ENCODE measurements around the gene ANP32B.

The ANP32B gene

GRCh38 chr9:98046180-98046543 is 63.0 kb downstream of the ANP32B start:
- H2AK5ac ChIP-seq (ENCODE audit: low read length, severe bottlenecking), result no peak overlapping the region
- no peaks in the 10 kb centered on the region for H3K79me1 ChIP-seq (replicated peaks; ENCODE audit: low read length, poor library complexity, severe bottlenecking)
- H3K27ac ChIP-seq (ENCODE audit: low read length, poor library complexity, severe bottlenecking), result no peak overlapping the region
- H2BK12ac ChIP-seq (ENCODE audit: low read length in 2 of 2), result no peak overlapping the region
- H3K9ac ChIP-seq (ENCODE audit: low read length), result peak overlapping the region; percentile 71
- no peak overlapping the region for H2BK5ac ChIP-seq (ENCODE audit: low read depth, low read length, poor library complexity, severe bottlenecking)
- H3K36me3 ChIP-seq (ENCODE audit: control insufficient read depth in 1 of 2, insufficient read depth in 2 of 2, low read depth in 1 of 2, low read length in 2 of 2), result no peaks in the 10 kb centered on the region
- no peak overlapping the region for H2AFZ ChIP-seq (ENCODE audit: low read depth, low read length)
- H3K4me1 ChIP-seq (ENCODE audit: control insufficient read depth, insufficient read depth, low read depth, low read length), result no peaks in the 10 kb centered on the region
- H2BK15ac ChIP-seq (ENCODE audit: low read depth, poor library complexity, severe bottlenecking), result no peak overlapping the region
- no peak overlapping the region for H3K23ac ChIP-seq (ENCODE audit: low read length in 2 of 2)
- H3K4me3 ChIP-seq (ENCODE audit: insufficient read depth in 1 of 2, low read depth in 1 of 2, low read length in 2 of 2), result peak overlapping the region in 1 of 2 experiments; percentile 64
- H4K91ac ChIP-seq (ENCODE audit: low read length), result no peak overlapping the region
- H3K4me2 ChIP-seq (ENCODE audit: low read length, poor library complexity, severe bottlenecking), result no peak overlapping the region
- no peak overlapping the region for H4K8ac ChIP-seq (ENCODE audit: low read length)
- H3K14ac ChIP-seq (ENCODE audit: low read length in 2 of 2), result no peak overlapping the region
- DNase-seq, result no peak
- WGBS, result 98% methylated on average over 8 of the region's 9 CpGs
- H3K27me3 ChIP-seq (ENCODE audit: control insufficient read depth in 1 of 2, insufficient read depth in 1 of 2, low read length in 2 of 2), result peaks cover 0 to 3% of the 10 kb centered on the region in 2 experiments
- H3K9me3 ChIP-seq (ENCODE audit: control insufficient read depth, low read length), result no peaks in the 10 kb centered on the region
- H2BK120ac ChIP-seq (ENCODE audit: low read depth, low read length), result no peak overlapping the region
- H3K18ac ChIP-seq (ENCODE audit: low read depth in 1 of 2, low read length in 2 of 2), result no peak overlapping the region
- H3K4ac ChIP-seq (ENCODE audit: low read depth in 1 of 2, low read length in 2 of 2), result no peak overlapping the region

DNA sequence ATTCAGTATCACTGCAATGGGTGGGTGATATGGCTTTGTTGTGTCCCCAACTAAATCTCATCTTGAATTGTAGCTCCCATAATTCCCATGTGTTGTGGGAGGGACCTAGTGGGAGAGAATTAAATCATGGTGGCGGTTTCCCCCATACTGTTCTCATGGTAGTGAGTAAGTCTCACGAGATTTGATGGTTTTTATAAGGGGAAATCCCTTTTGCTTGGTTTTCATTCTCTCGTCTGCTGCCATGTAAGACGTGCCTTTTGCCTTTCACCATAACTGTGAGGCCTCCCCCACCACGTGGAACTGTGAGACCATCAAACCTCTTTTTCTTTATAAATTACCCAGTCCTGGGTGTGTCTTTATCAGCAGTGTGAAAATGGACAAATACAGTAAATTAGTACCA is 63.9 kb downstream of the ANP32B start:
- no peak overlapping the region for H3K27ac ChIP-seq (ENCODE audit: low read length, poor library complexity, severe bottlenecking)
- no peaks in the 10 kb centered on the region for H3K4me1 ChIP-seq (ENCODE audit: control insufficient read depth, insufficient read depth, low read depth, low read length)
- no peak overlapping the region for H3K18ac ChIP-seq (ENCODE audit: low read depth in 1 of 2, low read length in 2 of 2)
- H4K91ac ChIP-seq (ENCODE audit: low read length), result no peak overlapping the region
- no peak overlapping the region for H3K14ac ChIP-seq (ENCODE audit: low read length in 2 of 2)
- no peak overlapping the region for H2BK5ac ChIP-seq (ENCODE audit: low read depth, low read length, poor library complexity, severe bottlenecking)
- H2AK5ac ChIP-seq (ENCODE audit: low read length, severe bottlenecking), result no peak overlapping the region
- no peak overlapping the region for H4K8ac ChIP-seq (ENCODE audit: low read length)
- H2BK12ac ChIP-seq (ENCODE audit: low read length in 2 of 2), result no peak overlapping the region
- no peak overlapping the region for H3K4ac ChIP-seq (ENCODE audit: low read depth in 1 of 2, low read length in 2 of 2)
- H3K4me3 ChIP-seq (ENCODE audit: insufficient read depth in 1 of 2, low read depth in 1 of 2, low read length in 2 of 2), result no peak overlapping the region
- H3K36me3 ChIP-seq (ENCODE audit: control insufficient read depth in 1 of 2, insufficient read depth in 2 of 2, low read depth in 1 of 2, low read length in 2 of 2), result no peaks in the 10 kb centered on the region
- no peak overlapping the region for H3K9ac ChIP-seq (ENCODE audit: low read length)
- no peak overlapping the region for H2AFZ ChIP-seq (ENCODE audit: low read depth, low read length)
- H3K4me2 ChIP-seq (ENCODE audit: low read length, poor library complexity, severe bottlenecking), result no peak overlapping the region
- no peaks in the 10 kb centered on the region for H3K79me1 ChIP-seq (replicated peaks; ENCODE audit: low read length, poor library complexity, severe bottlenecking)
- DNase-seq, result no peak
- 90% methylated on average over 4 of the region's 5 CpGs for WGBS
- H2BK120ac ChIP-seq (ENCODE audit: low read depth, low read length), result no peak overlapping the region
- H3K23ac ChIP-seq (ENCODE audit: low read length in 2 of 2), result no peak overlapping the region
- no peak overlapping the region for H2BK15ac ChIP-seq (ENCODE audit: low read depth, poor library complexity, severe bottlenecking)
- no peaks in the 10 kb centered on the region for H3K9me3 ChIP-seq (ENCODE audit: control insufficient read depth, low read length)
- peaks cover 0 to 7% of the 10 kb centered on the region in 2 experiments for H3K27me3 ChIP-seq (ENCODE audit: control insufficient read depth in 1 of 2, insufficient read depth in 1 of 2, low read length in 2 of 2)

DNA sequence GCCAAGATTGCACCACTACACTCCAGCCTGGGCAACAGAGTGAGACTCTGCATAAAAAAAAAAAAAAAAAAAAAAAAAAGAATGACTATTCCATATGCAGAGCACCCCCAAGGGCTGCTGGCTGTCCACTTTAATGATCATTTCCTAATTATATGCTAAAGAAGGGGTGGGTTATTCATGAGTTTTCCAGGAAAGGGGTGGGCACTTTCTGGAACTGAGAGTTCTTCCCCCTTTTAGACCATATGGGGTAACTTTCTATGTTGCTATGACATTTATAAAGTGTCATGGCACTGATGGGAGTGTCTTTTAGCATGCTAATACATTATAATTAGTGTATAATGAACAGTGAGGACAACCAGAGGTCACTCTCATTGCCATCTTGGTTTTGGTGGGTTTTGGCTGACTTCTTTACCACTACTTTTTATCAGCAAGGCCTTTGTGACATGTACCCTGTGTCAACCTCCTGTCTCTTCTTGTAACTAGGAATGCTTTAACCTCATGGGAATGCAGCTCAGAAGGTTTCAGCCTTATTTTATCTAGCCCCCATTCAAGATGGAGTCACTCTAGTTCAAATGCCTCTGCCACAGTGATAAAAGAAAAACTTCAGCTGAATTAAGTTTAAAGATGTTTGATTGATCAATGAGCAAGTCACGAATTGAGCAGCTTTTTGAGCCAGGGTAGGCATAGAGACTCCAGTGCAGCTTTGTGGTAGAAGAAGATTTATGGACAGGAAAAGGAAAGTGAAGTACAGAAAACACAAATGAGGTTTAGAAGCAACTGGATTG is 66.3 kb downstream of the ANP32B start:
- no peak overlapping the region for H2AFZ ChIP-seq (ENCODE audit: low read depth, low read length)
- 68% methylated on average over 1 of the region's 1 CpG for WGBS
- H3K4ac ChIP-seq (ENCODE audit: low read depth in 1 of 2, low read length in 2 of 2), result no peak overlapping the region
- H4K91ac ChIP-seq (ENCODE audit: low read length), result no peak overlapping the region
- no peaks in the 10 kb centered on the region for H3K9me3 ChIP-seq (ENCODE audit: control insufficient read depth, low read length)
- no peak overlapping the region for H3K4me3 ChIP-seq (ENCODE audit: insufficient read depth in 1 of 2, low read depth in 1 of 2, low read length in 2 of 2)
- no peak overlapping the region for H3K27ac ChIP-seq (ENCODE audit: low read length, poor library complexity, severe bottlenecking)
- H2BK5ac ChIP-seq (ENCODE audit: low read depth, low read length, poor library complexity, severe bottlenecking), result no peak overlapping the region
- H3K4me2 ChIP-seq (ENCODE audit: low read length, poor library complexity, severe bottlenecking), result no peak overlapping the region
- H3K4me1 ChIP-seq (ENCODE audit: control insufficient read depth, insufficient read depth, low read depth, low read length), result no peaks in the 10 kb centered on the region
- no peak overlapping the region for H3K18ac ChIP-seq (ENCODE audit: low read depth in 1 of 2, low read length in 2 of 2)
- H3K79me1 ChIP-seq (replicated peaks; ENCODE audit: low read length, poor library complexity, severe bottlenecking), result no peaks in the 10 kb centered on the region
- DNase-seq, result peak; percentile 29
- H4K8ac ChIP-seq (ENCODE audit: low read length), result no peak overlapping the region
- H3K14ac ChIP-seq (ENCODE audit: low read length in 2 of 2), result no peak overlapping the region
- H2BK120ac ChIP-seq (ENCODE audit: low read depth, low read length), result no peak overlapping the region
- H3K36me3 ChIP-seq (ENCODE audit: control insufficient read depth in 1 of 2, insufficient read depth in 2 of 2, low read depth in 1 of 2, low read length in 2 of 2), result no peaks in the 10 kb centered on the region
- no peak overlapping the region for H2BK12ac ChIP-seq (ENCODE audit: low read length in 2 of 2)
- H3K9ac ChIP-seq (ENCODE audit: low read length), result no peak overlapping the region
- H2BK15ac ChIP-seq (ENCODE audit: low read depth, poor library complexity, severe bottlenecking), result no peak overlapping the region
- H3K23ac ChIP-seq (ENCODE audit: low read length in 2 of 2), result no peak overlapping the region
- H3K27me3 ChIP-seq (ENCODE audit: control insufficient read depth in 1 of 2, insufficient read depth in 1 of 2, low read length in 2 of 2), result peaks cover 0 to 7% of the 10 kb centered on the region in 2 experiments
- no peak overlapping the region for H2AK5ac ChIP-seq (ENCODE audit: low read length, severe bottlenecking)

DNA sequence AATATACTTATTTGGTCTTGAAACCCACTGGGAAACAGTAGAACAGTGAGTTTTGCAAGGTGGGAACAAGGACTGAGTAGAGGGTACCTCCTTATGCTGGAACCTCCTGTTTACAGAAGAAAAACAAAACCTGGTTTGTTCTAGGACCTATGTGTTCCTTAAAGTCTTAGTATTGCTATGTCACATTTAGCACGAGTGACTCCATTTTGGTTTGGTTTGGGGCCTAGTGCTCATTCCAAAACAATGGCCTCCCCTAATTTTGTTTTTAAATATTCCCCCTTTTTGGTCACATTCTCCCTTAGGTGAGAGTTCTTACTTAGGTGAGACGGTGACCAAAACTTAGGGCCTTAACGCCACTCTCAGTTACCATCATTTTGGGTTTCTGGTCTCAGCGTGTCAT is 67.2 kb downstream of the ANP32B start:
- 95% methylated on average over 4 of the region's 4 CpGs for WGBS
- H2BK5ac ChIP-seq (ENCODE audit: low read depth, low read length, poor library complexity, severe bottlenecking), result no peak overlapping the region
- H3K27me3 ChIP-seq (ENCODE audit: control insufficient read depth in 1 of 2, insufficient read depth in 1 of 2, low read length in 2 of 2), result peaks cover 0 to 7% of the 10 kb centered on the region in 2 experiments
- no peak overlapping the region for H4K91ac ChIP-seq (ENCODE audit: low read length)
- no peak overlapping the region for H2BK15ac ChIP-seq (ENCODE audit: low read depth, poor library complexity, severe bottlenecking)
- H3K36me3 ChIP-seq (ENCODE audit: control insufficient read depth in 1 of 2, insufficient read depth in 2 of 2, low read depth in 1 of 2, low read length in 2 of 2), result no peaks in the 10 kb centered on the region
- no peak overlapping the region for H3K4me3 ChIP-seq (ENCODE audit: insufficient read depth in 1 of 2, low read depth in 1 of 2, low read length in 2 of 2)
- no peak overlapping the region for H3K4ac ChIP-seq (ENCODE audit: low read depth in 1 of 2, low read length in 2 of 2)
- H2AFZ ChIP-seq (ENCODE audit: low read depth, low read length), result no peak overlapping the region
- H3K14ac ChIP-seq (ENCODE audit: low read length in 2 of 2), result no peak overlapping the region
- no peak overlapping the region for H3K9ac ChIP-seq (ENCODE audit: low read length)
- no peak overlapping the region for H3K18ac ChIP-seq (ENCODE audit: low read depth in 1 of 2, low read length in 2 of 2)
- no peak overlapping the region for H3K4me2 ChIP-seq (ENCODE audit: low read length, poor library complexity, severe bottlenecking)
- H3K23ac ChIP-seq (ENCODE audit: low read length in 2 of 2), result no peak overlapping the region
- H3K27ac ChIP-seq (ENCODE audit: low read length, poor library complexity, severe bottlenecking), result no peak overlapping the region
- no peak for DNase-seq
- H2AK5ac ChIP-seq (ENCODE audit: low read length, severe bottlenecking), result no peak overlapping the region
- H4K8ac ChIP-seq (ENCODE audit: low read length), result no peak overlapping the region
- no peaks in the 10 kb centered on the region for H3K9me3 ChIP-seq (ENCODE audit: control insufficient read depth, low read length)
- H2BK12ac ChIP-seq (ENCODE audit: low read length in 2 of 2), result no peak overlapping the region
- H3K4me1 ChIP-seq (ENCODE audit: control insufficient read depth, insufficient read depth, low read depth, low read length), result no peaks in the 10 kb centered on the region
- H3K79me1 ChIP-seq (replicated peaks; ENCODE audit: low read length, poor library complexity, severe bottlenecking), result no peaks in the 10 kb centered on the region
- H2BK120ac ChIP-seq (ENCODE audit: low read depth, low read length), result no peak overlapping the region

Data from mesenchymal stem cell (in vitro differentiated cells and primary cell).